Measurements from ENCODE around the gene STC2. TPM values are rescaled to one million over a fixed set of nuclear protein-coding genes. Genes with fewer than 3 reads are reported as not detected.

STC2 gene
- total and polyA plus RNA-seq, 2 of the 8 experiments (the other 6 are each of a cell fraction or from before 2014, with no cell fraction given) = 26.4 to 53.1 TPM

DNA sequence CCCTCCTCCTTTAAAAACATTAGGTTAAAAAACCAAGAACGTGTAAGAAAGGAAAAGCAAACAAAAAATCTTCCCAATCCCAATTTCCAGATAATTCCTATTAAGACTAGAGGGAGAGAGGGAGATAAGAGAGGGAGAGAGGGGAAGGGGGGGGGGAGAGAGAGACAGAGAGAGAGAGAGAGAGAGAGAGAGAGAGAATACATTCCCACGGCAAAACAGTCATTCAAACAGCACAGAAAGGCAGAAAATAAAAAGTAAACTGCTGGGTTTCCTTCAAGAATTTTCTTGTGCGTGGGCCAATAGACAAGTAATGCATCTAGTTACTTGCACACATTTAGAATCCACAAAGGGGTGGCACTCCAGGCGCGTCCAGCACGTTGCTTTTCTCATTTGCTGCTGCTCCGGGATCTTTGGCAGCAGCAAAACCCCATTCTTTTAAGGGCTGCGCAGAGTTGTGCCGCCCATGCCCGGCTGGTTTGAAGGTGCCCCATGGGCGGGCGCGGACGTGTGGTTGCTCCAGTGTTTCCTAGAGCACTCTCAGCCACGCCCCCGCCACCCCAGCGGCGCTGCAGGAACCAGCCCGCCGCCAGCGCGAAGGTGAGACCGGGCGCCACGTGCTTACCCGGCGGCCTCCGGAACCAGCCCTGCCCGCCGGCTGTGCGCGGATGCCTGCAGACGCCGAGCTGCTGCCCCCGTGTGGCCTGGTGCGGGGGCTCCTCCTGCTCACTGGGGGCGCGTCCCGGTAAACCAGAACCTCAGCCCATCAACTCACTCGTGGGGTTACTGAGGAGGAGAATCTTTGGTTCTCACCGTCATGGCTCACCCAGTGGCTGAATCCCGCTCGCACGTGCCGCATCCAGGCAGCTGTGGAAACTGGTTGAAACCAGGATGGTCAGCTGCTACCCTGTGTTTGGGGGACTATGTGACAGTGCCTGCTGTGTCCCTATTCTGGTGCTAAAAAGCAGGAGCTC is 44.6 kb downstream of the STC2 start (continued):
- TF ChIP-seq, protein P1, sequence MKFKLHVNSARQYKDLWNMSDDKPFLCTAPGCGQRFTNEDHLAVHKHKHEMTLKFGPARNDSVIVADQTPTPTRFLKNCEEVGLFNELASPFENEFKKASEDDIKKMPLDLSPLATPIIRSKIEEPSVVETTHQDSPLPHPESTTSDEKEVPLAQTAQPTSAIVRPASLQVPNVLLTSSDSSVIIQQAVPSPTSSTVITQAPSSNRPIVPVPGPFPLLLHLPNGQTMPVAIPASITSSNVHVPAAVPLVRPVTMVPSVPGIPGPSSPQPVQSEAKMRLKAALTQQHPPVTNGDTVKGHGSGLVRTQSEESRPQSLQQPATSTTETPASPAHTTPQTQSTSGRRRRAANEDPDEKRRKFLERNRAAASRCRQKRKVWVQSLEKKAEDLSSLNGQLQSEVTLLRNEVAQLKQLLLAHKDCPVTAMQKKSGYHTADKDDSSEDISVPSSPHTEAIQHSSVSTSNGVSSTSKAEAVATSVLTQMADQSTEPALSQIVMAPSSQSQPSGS (IDR thresholded peaks at IDR 0.05; ENCODE audit: low read length) = no peak
- TF ChIP-seq BCL11A (IDR thresholded peaks at IDR 0.05; ENCODE audit: low read depth in 2 of 2, low read length in 2 of 2) (no peak), TCF12 (IDR thresholded peaks at IDR 0.05; ENCODE audit: low read depth, low read length) (0 out of 2 replicates have a peak, but pooled peaks have one; percentile 65), HDAC2 (IDR thresholded peaks at IDR 0.05; ENCODE audit: borderline replicate concordance in 1 of 2, low read depth in 2 of 2, low read length in 2 of 2) (peak in 1 of 2 experiments; percentile 37; a peak in 1 of 4 replicates), JUND (IDR thresholded peaks at IDR 0.05; ENCODE audit: low read length) (no peak), RAD21 (IDR thresholded peaks at IDR 0.05 in 1 of 2, conservative IDR thresholded peaks at IDR 0.05 in 1 of 2; ENCODE audit: low read depth in 2 of 2, low read length in 2 of 2) (peak; percentile 77 to 86), TAF7 (optimal IDR thresholded peaks at IDR 0.05; ENCODE audit: borderline replicate concordance, low read depth, low read length) (peak; percentile 19), SP4 (IDR thresholded peaks at IDR 0.05; ENCODE audit: low read length) (peak; percentile 64; the same call in 1 of the 2 replicates), TAF1 (IDR thresholded peaks at IDR 0.05; ENCODE audit: low read depth, low read length) (0 out of 2 replicates have a peak, but pooled peaks have one; percentile 33), EZH2 (IDR thresholded peaks at IDR 0.05; ENCODE audit: low read depth, low read length, severe bottlenecking) (peak; percentile 20), KDM4A (IDR thresholded peaks at IDR 0.05; ENCODE audit: low read depth, low read length, severe bottlenecking) (peak; percentile 53), PHF8 (conservative IDR thresholded peaks at IDR 0.05; ENCODE audit: low read depth, low read length) (0 out of 2 replicates have a peak, but pooled peaks have one; percentile 15), CBX5 (IDR thresholded peaks at IDR 0.05; ENCODE audit: low read depth, low read length) (no peak), JUN (IDR thresholded peaks at IDR 0.05; ENCODE audit: low read depth, low read length) (no peak), SAP30 (IDR thresholded peaks at IDR 0.05; ENCODE audit: insufficient read depth, insufficient replicate concordance, low read length) (no peak), POU5F1 (IDR thresholded peaks at IDR 0.05; ENCODE audit: low read depth, low read length) (no peak), RFX5 (IDR thresholded peaks at IDR 0.05; ENCODE audit: borderline replicate concordance, low read depth, low read length) (no peak), EGR1 (IDR thresholded peaks at IDR 0.05; ENCODE audit: borderline replicate concordance, low read depth, low read length) (peak; percentile 82)
- TF ChIP-seq, protein P2, sequence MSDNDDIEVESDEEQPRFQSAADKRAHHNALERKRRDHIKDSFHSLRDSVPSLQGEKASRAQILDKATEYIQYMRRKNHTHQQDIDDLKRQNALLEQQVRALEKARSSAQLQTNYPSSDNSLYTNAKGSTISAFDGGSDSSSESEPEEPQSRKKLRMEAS (IDR thresholded peaks at IDR 0.05) = peak; percentile 100
